Activated T-cell treated with anti-CD3 and anti-CD28 coated beads, Interleukin-2, amount 50 U/mL, for 48 hours (primary cell): ENCODE data around the gene MED13.

Experiments
- DNase-seq, 2 experiments: peaks; one replicate each; pipeline ENCODE4 v3.0.0-alpha.2; 2020

MED13 gene, protein sequence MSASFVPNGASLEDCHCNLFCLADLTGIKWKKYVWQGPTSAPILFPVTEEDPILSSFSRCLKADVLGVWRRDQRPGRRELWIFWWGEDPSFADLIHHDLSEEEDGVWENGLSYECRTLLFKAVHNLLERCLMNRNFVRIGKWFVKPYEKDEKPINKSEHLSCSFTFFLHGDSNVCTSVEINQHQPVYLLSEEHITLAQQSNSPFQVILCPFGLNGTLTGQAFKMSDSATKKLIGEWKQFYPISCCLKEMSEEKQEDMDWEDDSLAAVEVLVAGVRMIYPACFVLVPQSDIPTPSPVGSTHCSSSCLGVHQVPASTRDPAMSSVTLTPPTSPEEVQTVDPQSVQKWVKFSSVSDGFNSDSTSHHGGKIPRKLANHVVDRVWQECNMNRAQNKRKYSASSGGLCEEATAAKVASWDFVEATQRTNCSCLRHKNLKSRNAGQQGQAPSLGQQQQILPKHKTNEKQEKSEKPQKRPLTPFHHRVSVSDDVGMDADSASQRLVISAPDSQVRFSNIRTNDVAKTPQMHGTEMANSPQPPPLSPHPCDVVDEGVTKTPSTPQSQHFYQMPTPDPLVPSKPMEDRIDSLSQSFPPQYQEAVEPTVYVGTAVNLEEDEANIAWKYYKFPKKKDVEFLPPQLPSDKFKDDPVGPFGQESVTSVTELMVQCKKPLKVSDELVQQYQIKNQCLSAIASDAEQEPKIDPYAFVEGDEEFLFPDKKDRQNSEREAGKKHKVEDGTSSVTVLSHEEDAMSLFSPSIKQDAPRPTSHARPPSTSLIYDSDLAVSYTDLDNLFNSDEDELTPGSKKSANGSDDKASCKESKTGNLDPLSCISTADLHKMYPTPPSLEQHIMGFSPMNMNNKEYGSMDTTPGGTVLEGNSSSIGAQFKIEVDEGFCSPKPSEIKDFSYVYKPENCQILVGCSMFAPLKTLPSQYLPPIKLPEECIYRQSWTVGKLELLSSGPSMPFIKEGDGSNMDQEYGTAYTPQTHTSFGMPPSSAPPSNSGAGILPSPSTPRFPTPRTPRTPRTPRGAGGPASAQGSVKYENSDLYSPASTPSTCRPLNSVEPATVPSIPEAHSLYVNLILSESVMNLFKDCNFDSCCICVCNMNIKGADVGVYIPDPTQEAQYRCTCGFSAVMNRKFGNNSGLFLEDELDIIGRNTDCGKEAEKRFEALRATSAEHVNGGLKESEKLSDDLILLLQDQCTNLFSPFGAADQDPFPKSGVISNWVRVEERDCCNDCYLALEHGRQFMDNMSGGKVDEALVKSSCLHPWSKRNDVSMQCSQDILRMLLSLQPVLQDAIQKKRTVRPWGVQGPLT (N-terminal part only)

DNA sequence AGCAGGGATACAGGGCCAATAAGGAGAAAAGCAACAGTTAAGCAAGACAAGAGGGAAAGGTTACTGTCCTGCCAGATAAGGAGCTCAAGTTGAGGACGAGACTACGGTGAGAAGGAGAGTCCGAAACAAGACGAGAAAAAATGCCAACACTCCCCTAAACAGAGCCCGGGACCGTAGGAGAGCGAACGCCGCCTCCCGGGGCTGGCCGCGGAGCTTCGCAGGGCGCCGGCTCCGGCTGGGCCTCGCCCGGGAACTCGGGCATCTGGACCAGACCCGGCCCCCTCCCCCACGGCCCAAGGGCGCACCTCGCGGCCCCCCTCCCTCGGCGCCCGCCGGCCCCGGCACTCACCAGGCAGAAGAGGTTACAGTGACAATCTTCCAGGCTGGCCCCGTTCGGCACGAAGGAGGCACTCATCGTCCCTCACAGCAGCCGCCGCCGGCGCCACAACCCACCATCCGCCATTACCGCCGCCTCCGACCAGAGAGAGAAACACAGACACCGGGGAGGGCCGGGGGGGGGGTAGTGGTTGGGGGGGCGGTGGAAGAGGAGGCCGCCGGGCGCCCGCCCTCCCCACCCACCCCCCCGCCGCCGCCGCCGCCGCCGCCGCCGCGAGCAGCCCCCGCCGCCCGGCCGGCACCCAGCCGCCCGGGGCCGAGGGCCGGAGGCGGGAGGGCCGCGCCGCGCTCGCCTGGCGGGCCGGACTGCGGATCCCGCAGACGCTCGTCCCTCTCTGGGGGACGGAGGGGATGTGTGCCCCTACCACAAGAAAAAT is at the start of gene MED13:
MED13 (minus strand) TSS at position 488 of the 773 bp plus-strand sequence; CDS start at position 415, 73 bp downstream.
- peak; percentile 69 to 71 for DNase-seq

DNA sequence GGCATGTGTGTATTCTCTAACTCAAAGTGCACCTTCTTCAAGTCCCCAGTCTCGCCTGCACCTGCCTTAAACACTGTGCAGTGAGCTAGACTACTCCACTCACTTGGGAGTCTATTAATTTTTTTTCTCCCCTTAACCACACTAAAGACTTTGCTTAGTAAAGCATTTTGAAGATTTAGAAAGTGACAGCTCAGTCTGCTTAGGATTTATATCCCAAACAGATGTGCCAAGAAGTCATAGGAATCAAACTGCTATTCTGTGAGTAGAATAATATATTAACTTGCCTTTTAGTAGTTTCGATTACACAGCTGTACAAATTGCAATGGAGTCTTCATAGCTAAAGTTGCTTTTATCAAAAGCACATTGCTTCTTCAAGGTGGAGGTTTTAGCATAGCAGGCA is 47.2 kb upstream of the MED13 start:
- no peak for DNase-seq

DNA sequence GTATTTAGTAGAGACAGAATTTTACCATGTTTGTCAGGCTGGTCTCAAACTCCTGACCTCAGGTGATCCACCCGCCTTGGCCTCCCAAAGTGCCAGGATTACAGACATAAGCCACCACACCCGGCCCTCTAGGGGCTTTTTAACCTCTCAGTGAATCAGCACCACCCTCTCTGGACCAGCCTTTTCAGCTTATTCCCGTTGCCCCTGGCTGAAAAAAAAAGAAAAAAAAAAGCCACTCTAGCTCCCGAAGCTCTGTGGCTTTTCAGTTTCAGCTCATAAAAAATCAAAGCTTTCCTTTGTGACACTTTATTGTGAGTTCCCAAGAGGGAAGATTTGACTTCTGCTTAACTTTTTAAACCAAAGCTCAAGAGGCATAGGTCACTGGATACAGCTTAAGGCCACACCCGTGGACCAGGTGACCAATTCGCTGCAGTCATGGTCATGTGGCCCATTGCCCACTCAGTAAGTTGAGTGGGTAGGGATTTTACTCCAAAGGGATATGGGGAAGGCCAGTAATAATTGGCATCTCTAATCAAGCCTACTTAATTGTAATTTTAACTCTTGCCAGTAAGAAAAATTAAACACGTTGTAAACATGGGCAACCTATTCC is 46.6 kb upstream of the MED13 start:
- no peak for DNase-seq

DNA sequence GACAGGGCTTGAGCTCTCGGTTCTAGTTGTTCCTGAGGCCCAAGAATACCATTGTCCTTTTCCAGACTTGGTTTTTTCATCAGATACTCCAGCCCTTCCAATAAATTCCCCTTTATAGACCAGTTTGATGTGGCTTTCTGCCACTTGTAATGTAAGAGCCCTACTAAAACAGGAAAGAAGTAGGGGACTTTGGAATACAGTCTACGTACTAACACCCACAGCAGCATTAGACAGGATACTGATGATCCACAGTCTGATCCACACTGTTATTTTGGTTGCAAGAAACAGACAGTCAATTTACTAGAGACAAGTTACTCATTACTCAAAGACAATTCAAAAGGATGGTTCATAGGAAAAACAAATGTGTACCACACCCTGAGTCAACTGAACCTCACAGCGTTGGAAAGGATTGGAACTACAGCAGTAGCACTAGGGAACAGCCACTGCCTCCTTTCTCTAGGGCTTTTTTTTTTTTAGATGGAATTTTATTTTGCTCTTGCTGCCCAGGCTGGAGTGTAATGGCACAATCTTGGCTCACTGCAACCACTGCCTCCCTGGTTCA is 45.9 kb upstream of the MED13 start:
- no peak for DNase-seq

DNA sequence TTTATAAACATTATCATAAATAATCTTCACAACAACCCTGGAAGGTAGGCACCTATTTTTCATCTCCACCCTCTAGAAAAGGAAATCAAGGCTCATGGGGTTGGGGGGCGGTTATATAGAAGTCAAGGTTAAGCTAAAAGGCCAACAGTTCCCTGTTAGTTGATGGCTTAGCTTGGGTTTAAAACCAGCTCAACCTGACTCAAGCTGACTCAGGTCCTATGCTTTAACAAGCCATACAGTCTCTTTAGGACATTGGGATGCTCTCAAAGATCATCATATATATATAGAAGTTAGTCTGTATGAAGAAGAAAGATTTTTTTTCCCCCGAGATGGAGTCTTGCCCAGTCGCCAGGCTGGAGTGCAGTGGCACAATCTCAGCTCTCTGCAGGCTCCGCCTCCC is 44.8 kb upstream of the MED13 start:
- DNase-seq = no peak

DNA sequence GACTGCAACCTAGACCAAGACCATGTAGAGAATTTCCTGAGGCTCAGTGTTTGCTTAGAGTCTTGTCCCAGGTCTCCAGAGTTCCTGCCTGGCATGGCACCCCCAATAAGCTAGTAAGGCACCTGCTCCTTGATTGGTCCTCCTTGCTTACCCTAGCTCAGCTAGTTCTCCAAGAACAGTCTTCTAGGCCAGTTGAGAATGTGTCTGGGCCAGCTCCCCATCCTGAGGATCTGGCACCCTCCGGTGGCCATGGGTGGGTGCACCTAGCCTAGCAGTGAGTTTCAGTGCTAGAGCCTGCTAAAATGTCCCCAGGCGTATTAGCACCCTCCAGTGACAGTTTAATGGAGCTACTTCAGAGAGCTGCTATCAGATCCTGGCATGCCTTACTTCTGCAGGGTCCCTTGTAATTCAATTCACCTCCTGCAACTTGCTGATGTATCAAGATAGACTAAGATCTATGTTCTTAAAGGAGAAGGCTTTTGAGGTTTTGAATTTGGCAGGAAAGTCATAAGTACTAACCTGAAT is 44.4 kb upstream of the MED13 start:
- peak; percentile 78 to 81 for DNase-seq

DNA sequence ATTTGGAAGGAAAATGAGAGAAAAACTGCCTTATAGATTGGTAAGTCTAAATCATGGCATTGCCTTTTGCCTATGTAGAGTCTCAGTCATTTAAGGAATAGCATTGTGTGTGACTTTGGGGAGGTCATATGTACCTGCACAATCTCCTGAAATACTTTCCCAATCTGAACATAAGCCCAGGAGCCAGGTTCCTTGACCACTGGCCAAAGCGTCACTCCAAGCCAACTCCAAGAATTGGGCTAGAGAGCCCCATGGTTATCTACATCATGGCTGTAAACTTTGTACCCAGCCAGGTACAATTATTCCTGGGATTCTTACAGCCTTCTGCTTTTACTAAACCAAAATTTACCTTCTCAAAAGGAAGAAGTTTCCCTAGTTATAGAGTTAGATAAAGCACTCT is 40.8 kb upstream of the MED13 start:
- no peak for DNase-seq

DNA sequence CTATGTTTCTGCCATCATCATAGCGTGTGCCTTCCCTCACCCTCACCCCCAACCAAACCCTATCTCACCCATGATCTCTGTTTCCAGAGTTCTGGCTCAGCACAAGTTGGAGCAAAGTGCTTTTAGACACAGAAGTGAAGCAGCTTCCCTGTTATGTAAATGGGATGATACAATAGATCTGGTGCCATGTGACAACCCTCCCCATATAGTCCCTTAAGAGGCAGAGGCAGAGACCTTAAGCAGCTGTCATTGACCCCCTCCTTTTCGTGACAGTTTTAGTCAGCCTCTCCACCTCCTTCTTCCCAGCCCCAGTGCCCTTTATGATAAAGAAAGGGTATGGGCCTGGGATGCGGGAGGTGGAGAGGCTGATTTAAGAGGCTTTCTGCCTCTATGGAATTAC is 40.3 kb upstream of the MED13 start:
- no peak for DNase-seq

DNA sequence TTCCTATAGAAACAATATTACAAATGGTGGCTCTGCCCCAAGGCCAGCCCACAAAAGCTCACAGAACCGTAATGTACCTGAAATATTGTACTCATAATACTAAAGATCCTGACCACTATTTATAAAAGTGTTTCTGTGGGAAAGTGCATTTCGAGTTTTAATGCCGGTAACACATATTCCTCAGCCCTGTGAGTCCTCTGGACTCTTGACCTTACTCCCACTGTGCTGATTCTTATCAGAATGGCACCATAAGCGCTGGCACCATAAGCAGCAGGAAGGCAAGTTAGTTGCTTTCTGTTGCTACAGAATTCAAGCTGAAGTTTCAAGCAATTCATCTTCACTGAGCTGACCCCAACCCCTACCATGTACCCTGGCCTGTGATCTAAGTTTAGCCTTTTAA is 36.4 kb upstream of the MED13 start:
- DNase-seq = no peak

DNA sequence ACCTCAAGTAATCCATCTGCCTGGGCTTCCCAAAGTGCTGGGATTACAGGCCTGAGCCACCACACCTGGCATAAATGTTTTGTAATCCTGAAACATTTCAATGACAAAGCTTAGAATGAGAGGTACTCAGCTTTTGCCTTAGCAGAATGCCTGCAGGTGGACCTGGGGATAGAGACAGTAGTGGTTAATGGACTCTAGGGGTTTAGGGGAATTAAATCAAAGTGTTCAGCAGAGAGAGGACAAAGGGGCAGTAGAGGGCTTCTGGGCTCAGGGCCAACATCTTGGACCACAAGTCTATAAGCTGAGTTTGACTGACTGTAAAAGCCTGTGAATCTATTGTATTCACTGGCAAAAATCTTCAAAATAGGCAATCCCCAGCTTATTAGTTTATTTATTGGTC is 36.0 kb upstream of the MED13 start:
- no peak for DNase-seq

DNA sequence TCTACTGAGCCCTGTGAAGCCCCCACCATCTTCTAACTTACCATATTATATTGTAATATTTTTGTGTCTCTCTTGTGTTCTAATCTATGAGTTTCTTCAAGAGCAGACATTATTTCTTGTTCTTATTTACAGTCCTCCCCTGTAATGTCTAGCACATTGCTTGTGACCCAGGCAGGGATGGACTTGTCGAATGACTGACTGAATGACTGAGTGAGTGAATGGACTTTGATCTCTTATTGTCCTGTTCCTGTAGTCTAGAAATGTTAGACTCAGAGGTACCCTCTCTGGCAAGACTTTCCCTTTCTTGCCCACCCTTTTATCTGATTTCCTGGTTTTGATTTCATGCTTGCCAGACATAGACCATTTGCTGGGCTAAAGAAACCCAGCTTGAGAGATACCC is 35.0 kb upstream of the MED13 start:
- DNase-seq = no peak

DNA sequence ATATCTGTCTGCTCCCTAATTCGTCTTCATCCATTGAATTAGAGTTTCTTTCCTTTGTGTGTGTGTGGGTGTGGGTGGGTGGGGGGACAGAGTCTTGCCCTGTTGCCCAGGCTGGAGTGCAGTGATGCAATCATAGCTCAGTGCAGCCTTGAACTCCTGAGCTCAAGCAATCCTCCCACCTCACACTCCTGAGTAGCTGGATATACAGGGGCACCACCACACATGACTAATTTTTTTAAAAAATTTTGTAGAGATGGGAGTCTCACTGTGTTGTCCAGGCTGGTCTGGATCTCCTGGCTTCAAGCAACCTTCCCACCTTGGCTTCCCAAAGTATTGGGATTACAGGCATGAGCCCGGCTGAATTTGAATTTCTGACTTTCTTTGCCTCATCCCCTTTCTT is 34.5 kb upstream of the MED13 start:
- no peak for DNase-seq

DNA sequence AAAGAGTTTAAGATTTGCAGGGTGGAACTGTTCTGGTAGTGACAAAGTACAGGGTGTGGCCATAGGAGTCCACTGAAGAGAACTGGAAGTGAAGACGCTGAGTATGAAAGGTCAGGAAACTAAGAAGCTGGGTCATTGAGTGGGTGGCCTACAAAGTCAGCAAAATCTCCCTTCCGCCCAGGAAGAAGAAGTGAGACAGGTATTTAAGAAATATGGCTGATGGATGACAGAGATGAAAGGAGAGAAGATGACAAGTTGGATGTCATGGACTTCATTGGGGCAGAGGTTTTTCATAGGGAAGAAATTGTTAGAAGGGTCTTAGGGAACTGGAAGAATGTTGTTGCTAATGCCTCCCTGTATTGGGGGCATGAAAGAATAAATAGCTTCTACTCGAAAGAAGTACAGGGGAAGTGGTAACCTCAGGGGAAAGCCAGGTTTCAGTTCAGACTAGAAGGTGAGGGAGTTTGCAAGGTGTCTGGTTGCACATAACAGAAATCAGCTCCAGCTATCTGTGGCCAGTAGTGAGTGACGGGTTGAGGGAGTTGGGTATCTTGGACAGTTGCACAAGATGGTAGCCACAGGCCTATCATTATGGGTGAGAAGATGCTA is 33.6 kb upstream of the MED13 start:
- DNase-seq = no peak

DNA sequence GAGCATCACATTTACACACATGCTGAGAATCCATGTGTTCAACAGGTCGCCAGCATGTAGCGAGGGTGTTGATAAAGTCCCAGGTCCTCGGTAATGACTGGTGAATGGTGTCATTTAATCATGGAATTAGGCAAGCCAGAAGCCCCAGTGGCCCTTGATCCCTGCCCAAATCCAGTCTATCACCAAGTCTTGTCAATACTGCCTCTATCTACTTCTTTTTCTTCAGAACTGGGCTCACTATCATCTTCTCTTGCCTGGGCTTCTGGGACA is 31.3 kb upstream of the MED13 start:
- DNase-seq = no peak

DNA sequence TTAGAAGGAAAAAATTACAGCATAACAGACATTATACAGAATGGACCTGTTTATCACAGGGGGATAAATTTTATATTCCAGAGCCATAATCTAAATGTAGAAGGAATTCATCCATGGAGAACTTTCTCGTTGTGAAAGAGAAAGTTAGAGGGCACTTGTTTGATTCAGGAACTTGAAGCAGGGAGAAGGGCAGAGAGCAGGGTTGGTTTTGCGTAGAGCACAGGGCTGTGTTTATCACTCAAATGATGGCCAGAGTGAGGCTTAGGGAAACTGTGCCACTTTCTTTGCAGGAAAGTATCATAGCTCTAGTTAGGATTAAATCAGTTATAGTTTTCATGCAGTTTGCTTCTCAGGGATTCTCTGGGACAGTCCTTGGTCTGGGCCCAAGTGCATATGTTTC is 29.1 kb upstream of the MED13 start:
- DNase-seq = no peak

DNA sequence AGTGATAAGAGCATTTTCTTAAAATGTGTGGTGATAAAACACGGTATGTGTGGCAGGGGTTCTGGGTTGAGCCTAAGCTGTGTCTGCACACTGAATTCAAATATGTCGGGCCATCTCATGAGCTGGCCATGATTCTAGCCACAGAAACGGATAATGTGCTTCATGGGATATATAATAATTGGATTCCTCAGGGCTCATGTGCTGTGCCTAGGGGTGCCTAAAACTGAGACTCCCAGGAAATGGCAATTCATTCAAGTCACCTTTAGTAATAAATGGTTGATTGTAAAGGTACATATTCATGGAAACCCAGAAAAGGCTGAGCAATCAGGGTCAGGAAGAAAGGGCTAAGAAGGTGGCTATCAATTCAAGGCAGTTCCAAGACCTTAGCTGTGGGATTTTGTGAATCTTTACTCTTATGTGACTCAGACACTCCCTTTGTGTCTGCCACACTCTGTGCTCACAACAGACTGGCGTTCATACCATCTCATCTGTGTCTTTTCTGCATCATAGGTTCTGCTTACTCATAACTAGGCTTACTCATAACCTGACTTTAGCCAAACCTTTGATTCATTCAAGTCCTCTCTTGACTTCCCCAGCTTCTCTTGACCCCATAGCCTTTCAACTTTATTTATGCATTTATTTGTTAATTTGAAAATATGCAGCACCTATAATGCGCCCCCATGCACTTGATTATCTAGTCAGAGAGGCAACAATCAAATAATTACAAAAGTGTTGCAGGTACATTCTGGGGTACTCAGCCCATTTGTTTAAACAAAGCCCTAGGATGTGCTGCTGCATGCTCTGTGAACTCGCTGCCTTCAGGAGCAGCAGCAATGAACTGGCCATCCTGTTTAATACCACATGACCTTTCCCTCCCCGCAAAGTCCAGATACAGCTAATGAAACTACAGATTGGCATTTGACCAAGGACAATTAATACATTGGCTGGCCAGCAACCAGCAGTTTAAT is 28.4 kb upstream of the MED13 start:
- peak; percentile 30 to 32 for DNase-seq

DNA sequence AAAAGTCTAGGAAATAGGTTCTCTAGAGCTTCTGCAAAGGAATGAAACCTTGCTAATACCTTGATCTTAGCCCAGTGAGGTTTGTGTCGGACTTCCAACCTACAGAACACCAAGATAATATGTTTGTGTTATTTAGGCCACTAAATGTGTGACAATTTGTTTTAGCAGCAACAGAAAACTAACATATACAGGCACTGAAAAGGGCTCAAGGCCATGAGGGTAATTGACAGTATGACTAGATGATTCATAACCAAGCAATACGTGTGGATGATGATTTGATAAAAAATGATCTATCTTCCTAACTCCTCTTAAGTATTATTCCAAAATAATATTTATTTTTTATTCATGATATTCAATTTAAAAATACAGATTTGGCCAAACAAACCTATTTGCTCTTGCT is 27.7 kb upstream of the MED13 start:
- DNase-seq = no peak

DNA sequence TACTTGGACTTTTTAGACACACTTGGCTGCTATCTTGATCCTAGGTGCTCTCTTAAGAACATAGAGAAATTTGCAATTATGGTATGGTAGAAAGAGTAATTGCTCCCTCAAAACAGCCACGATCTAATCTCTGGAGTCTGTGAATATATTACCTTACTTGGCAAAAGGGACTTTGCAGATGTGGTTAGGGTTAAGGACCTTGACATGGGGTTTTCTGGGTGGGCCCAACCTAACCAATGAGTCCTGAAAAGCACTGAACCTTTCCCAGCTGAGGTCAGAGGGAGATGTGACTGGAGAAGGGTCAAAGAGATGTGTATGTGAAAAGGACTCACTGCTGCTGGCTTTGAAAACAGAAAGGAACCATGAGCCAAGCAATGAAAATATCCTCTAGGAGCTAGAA is 26.7 kb upstream of the MED13 start:
- no peak for DNase-seq

DNA sequence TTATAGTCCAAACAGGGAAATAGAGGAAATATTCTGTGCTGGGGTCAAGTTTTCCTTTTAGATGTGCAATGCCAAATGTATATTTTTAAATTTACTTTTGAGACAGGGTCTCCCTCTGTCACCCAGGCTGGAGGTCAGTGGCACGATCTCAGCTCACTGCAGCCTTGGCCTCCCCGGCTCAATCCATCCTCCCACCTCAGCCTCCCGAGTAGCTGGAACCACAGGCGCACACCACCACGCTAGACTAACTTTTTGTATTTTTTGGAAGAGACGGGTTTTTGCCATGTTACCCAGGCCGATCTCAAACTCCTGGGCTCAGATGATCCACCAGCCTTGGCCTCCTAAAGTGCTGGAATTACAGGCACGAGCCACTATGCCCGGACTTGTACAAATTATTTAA is 25.8 kb upstream of the MED13 start:
- no peak for DNase-seq
